ENCODE measurements around the gene CARD14. TPM values are rescaled to one million over a fixed set of nuclear protein-coding genes. Genes with fewer than 3 reads are reported as not detected.

The CARD14 gene
- total RNA-seq, 1 experiment from 2014 or later = 0.24 TPM

GRCh38 chr17:80132906-80133625 lies 36.8 kb upstream of the CARD14 start:
- no peak overlapping the region for H2BK12ac ChIP-seq (ENCODE audit: insufficient read length, low read depth, low read length)
- H3K4me2 ChIP-seq (ENCODE audit: insufficient read depth, insufficient read length, low read length) = no peak overlapping the region
- H2AFZ ChIP-seq (ENCODE audit: low read length) = no peak overlapping the region
- Mint-ChIP-seq H3K27me3 (ENCODE audit: low read depth) (no peaks in the 10 kb centered on the region), H3K9me3 (no peaks in the 10 kb centered on the region), H3K4me3 (no peak overlapping the region), H3K36me3 (ENCODE audit: insufficient read depth in 1 of 3, low read depth in 3 of 3) (peaks cover 36 to 56% (median 54%) of the 10 kb centered on the region in 3 experiments), H3K27ac (peak overlapping the region in 1 of 3 experiments; percentile 62; a peak in 2 of 7 replicates), H3K4me1 (peaks cover 15 to 18% of the 10 kb centered on the region in 2 experiments)
- H3K9me3 ChIP-seq (ENCODE audit: control insufficient read depth, low read depth, low read length) = no peaks in the 10 kb centered on the region
- H4K91ac ChIP-seq (ENCODE audit: insufficient read length, low read depth, low read length) = no peak overlapping the region
- H3K23me2 ChIP-seq (ENCODE audit: insufficient read length, low read depth, low read length, poor library complexity, severe bottlenecking) = no peaks in the 10 kb centered on the region
- DNase-seq = no peak
- H3K4ac ChIP-seq (ENCODE audit: low read depth, low read length) = no peak overlapping the region
- no peak overlapping the region for H4K5ac ChIP-seq (ENCODE audit: insufficient read length, low read depth, low read length)
- H3K27ac ChIP-seq (ENCODE audit: insufficient read length, low read depth, low read length) = no peak overlapping the region
- WGBS (ENCODE audit: extremely low coverage, insufficient read length, low lambda C conversion rate) = no CpG with 5 or more reads among the region's 5 CpGs
- no peak overlapping the region for H3K9ac ChIP-seq (ENCODE audit: extremely low read depth, insufficient read length, low read length)
- no peak overlapping the region for H3K56ac ChIP-seq (ENCODE audit: insufficient read length, low read depth, low read length)
- H2BK120ac ChIP-seq (ENCODE audit: low read depth, low read length, poor library complexity, severe bottlenecking) = no peak overlapping the region
- no peak overlapping the region for H3K14ac ChIP-seq (ENCODE audit: insufficient read depth, low read length)
- TF ChIP-seq CTCF (conservative IDR thresholded peaks at IDR 0.05) = no peak
- no peaks in the 10 kb centered on the region for H3K79me1 ChIP-seq (ENCODE audit: insufficient read depth, low read depth, low read length, poor library complexity, severe bottlenecking)
- H3K27me3 ChIP-seq (ENCODE audit: insufficient read depth, low read length) = no peaks in the 10 kb centered on the region
- no peak overlapping the region for H3K23ac ChIP-seq (ENCODE audit: insufficient read length, low read depth, low read length)
- no peak overlapping the region for H2BK20ac ChIP-seq (ENCODE audit: low read depth, low read length, poor library complexity, severe bottlenecking)
- no peak overlapping the region for H3T11ph ChIP-seq (ENCODE audit: low read length)
- no peak overlapping the region for H2BK15ac ChIP-seq (ENCODE audit: low read depth, low read length)
- no peaks in the 10 kb centered on the region; the same call in 1 of the 2 replicates for H3K4me1 ChIP-seq (ENCODE audit: insufficient read depth, low read length)
- H2AK5ac ChIP-seq (ENCODE audit: insufficient read length, low read length) = no peak overlapping the region
- H4K8ac ChIP-seq (replicated peaks; ENCODE audit: insufficient read length, low read depth, low read length) = no peak overlapping the region
- H2BK5ac ChIP-seq (ENCODE audit: insufficient read length, low read length) = no peak overlapping the region
- no peaks in the 10 kb centered on the region for H3K79me2 ChIP-seq (ENCODE audit: insufficient read depth, low read length)
- H3K18ac ChIP-seq (ENCODE audit: insufficient read length, low read depth, low read length) = no peak overlapping the region
- H4K20me1 ChIP-seq (ENCODE audit: control insufficient read depth, insufficient read depth, insufficient read length) = no peaks in the 10 kb centered on the region
